CD4-positive, alpha-beta T cell (primary cell): Measurements from ENCODE around the gene ST6GAL2. TPM values are rescaled to one million over a fixed set of nuclear protein-coding genes. Genes with fewer than 3 reads are reported as not detected.

Experiments used
- ATAC-seq: fragments of 200-7000 bp; cut with Tn5 transposase; one replicate; pipeline ENCODE4 v1.10.0; 2022; ENCODE audit warnings: mild to moderate bottlenecking; ENCODE audit not compliant: poor library complexity
- CTCF ChIA-PET: fragments of 350-600 bp; sonication (Branson Sonifier 250); formaldehyde crosslinking; loops from one replicate; lab custom pipeline; 2021; ENCODE audit warnings: antibody characterized with exemption, inconsistent platforms; lab: Charles Lee
- POLR2A ChIA-PET: fragments of 350-600 bp; sonication (Branson Sonifier 250); formaldehyde crosslinking; loops from one replicate; lab custom pipeline; 2021; ENCODE audit warnings: antibody characterized with exemption, inconsistent platforms; lab: Charles Lee
- DNase-seq, 14 experiments: peaks; one replicate each; pipeline ENCODE4 v3.0.0-alpha.2; 2013 to 2020; ENCODE audit warnings: mixed read lengths in 2 of 14
- H3K27ac ChIP-seq, 2 donors: one replicate each; pipeline versions ENCODE4 v1.5.1 to v1.7.0; 2013; ENCODE audit warnings: low read length in 2 of 2, low read depth in 1 of 2, mild to moderate bottlenecking in 1 of 2
- H3K27me3 ChIP-seq, 2 experiments: 1 replicate in 1 of 2; 2 replicates in 1 of 2; pipeline versions ENCODE4 v1.6.1 to v1.7.0; 2013; ENCODE audit warnings: low read length in 2 of 2, control low read depth in 1 of 2, mild to moderate bottlenecking in 1 of 2, moderate library complexity in 1 of 2; ENCODE audit not compliant: insufficient read depth in 2 of 2, control insufficient read depth in 1 of 2
- H3K36me3 ChIP-seq: one replicate; pipeline ENCODE4 v1.6.1; 2013; ENCODE audit warnings: low read length, control low read depth; ENCODE audit not compliant: insufficient read depth
- H3K4me1 ChIP-seq: one replicate; pipeline ENCODE4 v1.6.1; 2013; ENCODE audit warnings: low read length, control low read depth; ENCODE audit not compliant: insufficient read depth
- H3K4me3 ChIP-seq: one replicate; pipeline ENCODE4 v1.5.1; 2013; ENCODE audit warnings: mild to moderate bottlenecking, low read length, moderate library complexity
- H3K9me3 ChIP-seq, 2 experiments: 1 replicate in 1 of 2; 2 replicates in 1 of 2; pipeline versions ENCODE4 v1.6.1 to v1.7.0; 2013; ENCODE audit warnings: low read length in 2 of 2, mild to moderate bottlenecking in 2 of 2, control low read depth in 1 of 2, moderate library complexity in 1 of 2; ENCODE audit not compliant: control insufficient read depth in 1 of 2, insufficient read depth in 1 of 2
- H3K27ac Mint-ChIP-seq: one replicate; pipeline ENCODE4 v1.8.0; 2020; ENCODE audit warnings: mixed read lengths
- H3K27me3 Mint-ChIP-seq: one replicate; pipeline ENCODE4 v1.8.0; 2021; ENCODE audit warnings: mixed read lengths
- H3K36me3 Mint-ChIP-seq: one replicate; pipeline ENCODE4 v1.8.0; 2021; ENCODE audit warnings: low read depth, mixed read lengths
- H3K4me1 Mint-ChIP-seq: one replicate; pipeline ENCODE4 v1.8.0; 2021; ENCODE audit warnings: low read depth, mixed read lengths
- H3K4me3 Mint-ChIP-seq: one replicate; pipeline ENCODE4 v1.8.0; 2020; ENCODE audit warnings: mild to moderate bottlenecking, mixed read lengths
- H3K9me3 Mint-ChIP-seq: one replicate; pipeline ENCODE4 v1.8.0; 2020; ENCODE audit warnings: mixed read lengths
- intact Hi-C, 2 experiments: fragments of 100-400 bp; cut with DNase I in 1 of 2; cut with micrococcal nuclease in 1 of 2; formaldehyde crosslinking; loops; one replicate each; pipeline versions ENCODE4 v1.15.1 to v1.9.0; 2023 to 2025; cut with DNase I, micrococcal nuclease
- total RNA-seq, 174 experiments: library from RNA in 2 of 174; stranded (reverse) in 2 of 174; gene quantifications; one replicate each; pipeline ENCODE4 v1.2.3 and lab custom pipeline; 2021 to 2026
- TF ChIP-seq, protein P1 (sequence below): fragments of 200-600 bp; IDR thresholded peaks from one replicate; pipeline ENCODE4 v1.8.0; 2022; ENCODE audit warnings: antibody characterized with exemption, mild to moderate bottlenecking

Gene ST6GAL2
- total RNA-seq, 2 experiments from 2014 or later: not detected

DNA sequence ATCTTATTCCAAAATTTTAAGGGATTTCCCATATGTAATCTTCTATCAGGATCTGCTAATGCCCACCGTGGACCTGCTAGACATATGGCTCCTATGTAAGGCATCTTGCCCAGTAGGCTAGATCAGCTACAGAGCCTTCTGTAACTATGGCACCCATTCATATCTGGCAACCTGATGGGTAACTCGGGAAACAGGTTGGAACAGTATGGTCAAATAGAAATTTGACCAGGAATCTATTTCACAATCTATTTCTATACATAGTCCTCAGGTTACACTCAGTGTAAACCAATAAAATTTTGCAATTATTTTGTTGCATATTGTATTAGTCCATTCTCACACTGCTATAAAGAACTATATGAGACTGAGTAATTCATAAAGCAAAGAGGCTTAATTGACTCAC lies 93.3 kb downstream of the ST6GAL2 start:
- Histone ChIP-seq H3K9me3 (no peaks in the 10 kb centered on the region), H3K4me3 (no peak overlapping the region), H3K36me3 (no peaks in the 10 kb centered on the region), H3K27ac (no peak overlapping the region), H3K27me3 (no peaks in the 10 kb centered on the region), H3K4me1 (no peaks in the 10 kb centered on the region)
- DNase-seq: no peak
- ATAC-seq: no peak
- CTCF ChIA-PET: no interaction called here
- no peak overlapping the region for H3K27ac Mint-ChIP-seq
- H3K4me1 Mint-ChIP-seq: no peaks in the 10 kb centered on the region
- H3K9me3 Mint-ChIP-seq: no peaks in the 10 kb centered on the region
- no peak overlapping the region for H3K4me3 Mint-ChIP-seq
- H3K27me3 Mint-ChIP-seq: peaks cover 4% of the 10 kb centered on the region
- intact Hi-C loops: no loop called here
- TF ChIP-seq, protein P1, sequence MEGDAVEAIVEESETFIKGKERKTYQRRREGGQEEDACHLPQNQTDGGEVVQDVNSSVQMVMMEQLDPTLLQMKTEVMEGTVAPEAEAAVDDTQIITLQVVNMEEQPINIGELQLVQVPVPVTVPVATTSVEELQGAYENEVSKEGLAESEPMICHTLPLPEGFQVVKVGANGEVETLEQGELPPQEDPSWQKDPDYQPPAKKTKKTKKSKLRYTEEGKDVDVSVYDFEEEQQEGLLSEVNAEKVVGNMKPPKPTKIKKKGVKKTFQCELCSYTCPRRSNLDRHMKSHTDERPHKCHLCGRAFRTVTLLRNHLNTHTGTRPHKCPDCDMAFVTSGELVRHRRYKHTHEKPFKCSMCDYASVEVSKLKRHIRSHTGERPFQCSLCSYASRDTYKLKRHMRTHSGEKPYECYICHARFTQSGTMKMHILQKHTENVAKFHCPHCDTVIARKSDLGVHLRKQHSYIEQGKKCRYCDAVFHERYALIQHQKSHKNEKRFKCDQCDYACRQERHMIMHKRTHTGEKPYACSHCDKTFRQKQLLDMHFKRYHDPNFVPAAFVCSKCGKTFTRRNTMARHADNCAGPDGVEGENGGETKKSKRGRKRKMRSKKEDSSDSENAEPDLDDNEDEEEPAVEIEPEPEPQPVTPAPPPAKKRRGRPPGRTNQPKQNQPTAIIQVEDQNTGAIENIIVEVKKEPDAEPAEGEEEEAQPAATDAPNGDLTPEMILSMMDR: no peak
- no peaks in the 10 kb centered on the region for H3K36me3 Mint-ChIP-seq
- POLR2A ChIA-PET: no interaction called here

DNA sequence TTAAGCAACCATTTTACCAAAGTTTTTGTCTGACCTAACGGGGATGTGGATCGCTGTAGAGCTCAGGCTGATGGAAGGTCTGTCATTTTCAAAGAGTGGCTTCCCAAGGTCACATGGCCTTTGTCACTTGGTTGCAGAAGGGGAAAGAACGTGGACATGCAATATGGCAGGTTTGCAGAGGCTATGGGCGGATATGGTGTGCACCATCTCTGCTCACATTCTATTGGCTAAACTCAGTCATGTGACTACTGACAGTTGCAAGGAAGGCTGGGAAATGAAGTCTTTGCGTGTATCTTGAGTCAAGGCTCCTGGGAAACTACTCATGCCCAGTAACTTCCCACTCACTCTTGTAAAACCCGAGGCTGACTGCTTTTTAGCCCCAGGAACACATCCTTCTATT lies 96.8 kb downstream of the ST6GAL2 start:
- H3K4me3 Mint-ChIP-seq: no peak overlapping the region
- Histone ChIP-seq H3K4me3 (no peak overlapping the region), H3K36me3 (no peaks in the 10 kb centered on the region), H3K27me3 (no peaks in the 10 kb centered on the region), H3K4me1 (no peaks in the 10 kb centered on the region), H3K9me3 (no peaks in the 10 kb centered on the region), H3K27ac (no peak overlapping the region)
- no peak for ATAC-seq
- no peaks in the 10 kb centered on the region for H3K9me3 Mint-ChIP-seq
- no peaks in the 10 kb centered on the region for H3K27me3 Mint-ChIP-seq
- CTCF ChIA-PET: no interaction called here
- intact Hi-C loops: no loop called here
- POLR2A ChIA-PET: no interaction called here
- DNase-seq: no peak
- no peak overlapping the region for H3K27ac Mint-ChIP-seq
- H3K36me3 Mint-ChIP-seq: no peaks in the 10 kb centered on the region
- TF ChIP-seq, protein P1: no peak
- H3K4me1 Mint-ChIP-seq: no peaks in the 10 kb centered on the region

DNA sequence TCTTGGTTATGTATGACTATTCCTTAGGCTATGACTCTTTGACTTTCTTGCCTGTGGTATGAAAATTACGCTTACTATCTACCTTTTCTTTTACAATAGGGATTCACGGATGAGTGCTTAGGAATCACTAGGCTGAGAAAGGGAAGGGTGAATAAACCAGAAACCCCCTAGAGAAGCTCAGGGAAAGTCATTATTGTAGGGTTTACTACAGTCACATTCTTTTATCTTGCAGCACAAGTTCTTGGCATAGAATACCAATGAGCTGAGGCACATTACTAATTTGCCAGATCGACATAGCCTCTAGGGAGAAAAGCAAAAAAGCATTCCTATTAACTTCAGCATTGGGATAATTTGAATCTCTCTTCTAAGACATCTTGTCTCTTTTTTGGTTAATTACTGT lies 103.3 kb downstream of the ST6GAL2 start:
- intact Hi-C loops: no loop called here
- no peaks in the 10 kb centered on the region for H3K9me3 ChIP-seq
- DNase-seq (no peak), ATAC-seq (no peak)
- no peaks in the 10 kb centered on the region for H3K27me3 ChIP-seq
- no peak overlapping the region for H3K4me3 ChIP-seq
- POLR2A ChIA-PET: no interaction called here
- Mint-ChIP-seq H3K36me3 (no peaks in the 10 kb centered on the region), H3K27ac (no peak overlapping the region), H3K4me1 (no peaks in the 10 kb centered on the region), H3K9me3 (peaks cover 2% of the 10 kb centered on the region), H3K4me3 (no peak overlapping the region), H3K27me3 (peaks cover 25% of the 10 kb centered on the region)
- TF ChIP-seq, protein P1: no peak
- no peak overlapping the region for H3K27ac ChIP-seq
- CTCF ChIA-PET: no interaction called here
- H3K4me1 ChIP-seq: no peaks in the 10 kb centered on the region
- no peaks in the 10 kb centered on the region for H3K36me3 ChIP-seq
